ENCODE data around the gene DAAM2. TPM values are rescaled to one million over a fixed set of nuclear protein-coding genes. Genes with fewer than 3 reads are reported as not detected.

DAAM2 gene
- total and polyA plus RNA-seq, 2 experiments from 2014 or later, result 1.8 to 5.6 TPM

- no peak for TF ChIP-seq EZH2 (IDR thresholded peaks at IDR 0.05; ENCODE audit: insufficient read depth, poor library complexity, severe bottlenecking)
- no peak for TF ChIP-seq EZH2phosphoT487 (IDR thresholded peaks at IDR 0.05; ENCODE audit: insufficient read depth, low read depth)
- no peaks in the 10 kb centered on the region for H3K9me3 ChIP-seq (ENCODE audit: low read depth)
- no peak overlapping the region for H3K4me3 ChIP-seq
- in situ Hi-C loops (cut with MboI), result no loop called here
- no peaks in the 10 kb centered on the region for H3K36me3 ChIP-seq (ENCODE audit: low read depth)
- H3K27ac ChIP-seq, result no peak overlapping the region
- no peaks in the 10 kb centered on the region for H4K20me1 ChIP-seq (ENCODE audit: insufficient read depth)
- no peaks in the 10 kb centered on the region for H3K9me2 ChIP-seq (ENCODE audit: insufficient read depth)
- no peak overlapping the region for H3K4me2 ChIP-seq (ENCODE audit: unreplicated experiment)
- no peaks in the 10 kb centered on the region for H3K79me2 ChIP-seq (ENCODE audit: insufficient read depth)
- peaks cover 27% of the 10 kb centered on the region for H3K4me1 ChIP-seq (ENCODE audit: insufficient read depth)
- no peak overlapping the region for H3K9ac ChIP-seq
- H3F3A ChIP-seq (ENCODE audit: insufficient read depth), result peaks cover 6% of the 10 kb centered on the region
- no peaks in the 10 kb centered on the region for H3K27me3 ChIP-seq (replicated peaks; ENCODE audit: insufficient read depth)
- no peak for DNase-seq
- 79 to 81% methylated on average over 11 of the region's 11 CpGs for WGBS, 2 experiments (ENCODE audit: low coverage in 1 of 2, low lambda C conversion rate in 2 of 2, missing lambda C conversion rate in 2 of 2)
- no peak overlapping the region for H2AFZ ChIP-seq
These were observed 9.5 kb downstream of the DAAM2 start for GRCh38 chr6:39801456-39802251.

DNA sequence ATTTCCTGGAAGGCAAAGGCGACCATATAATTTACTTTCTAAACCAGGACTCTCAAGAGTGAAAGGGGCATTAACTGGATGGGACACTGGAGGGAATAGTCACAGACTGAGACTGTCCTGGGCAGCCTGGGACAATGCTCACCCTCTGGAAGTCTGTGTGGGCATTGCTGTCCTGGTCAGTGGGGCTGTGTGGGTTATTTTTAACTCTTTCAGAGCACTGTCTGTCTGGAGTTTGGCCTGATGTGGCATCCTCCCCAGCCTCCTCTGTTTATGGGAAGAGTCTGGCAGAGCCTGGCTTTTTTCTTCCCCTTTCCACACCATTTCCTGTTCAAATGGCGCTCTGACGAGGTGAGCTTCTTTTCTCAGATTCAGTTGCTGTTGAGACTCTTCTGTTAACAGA lies 11.7 kb downstream of the DAAM2 start:
- peaks cover 29% of the 10 kb centered on the region for H3K4me1 ChIP-seq (ENCODE audit: insufficient read depth)

DNA sequence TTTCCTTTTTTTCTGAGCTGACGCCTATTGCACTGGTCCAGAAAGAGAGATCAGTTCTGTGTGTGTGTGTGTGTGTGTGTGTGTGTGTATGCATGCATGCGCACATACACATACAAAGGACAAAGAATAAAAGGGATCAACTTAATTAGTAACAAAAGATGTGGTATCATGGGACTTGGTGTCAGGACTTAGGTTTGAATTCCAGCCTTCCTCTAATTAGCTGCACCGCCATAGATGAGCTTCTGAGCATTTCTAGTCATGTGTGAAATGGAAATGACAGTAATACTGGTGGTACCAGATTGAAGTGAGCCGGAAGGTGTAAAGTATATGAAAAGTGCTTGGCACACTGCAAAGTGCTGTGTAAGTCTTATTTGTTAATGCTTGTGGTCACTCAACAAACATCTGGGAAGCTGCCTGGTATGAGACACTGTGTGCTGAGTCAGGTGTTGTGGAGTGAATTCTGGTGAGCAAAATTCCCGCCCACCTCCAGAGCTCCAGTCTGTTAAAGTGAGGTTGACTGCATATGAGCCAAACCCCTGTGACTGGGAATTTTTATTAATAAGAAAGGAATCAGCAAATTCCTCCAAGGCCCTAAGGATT lies 12.4 kb downstream of the DAAM2 start:
- Histone ChIP-seq H2AFZ (no peak overlapping the region), H3K4me2 (ENCODE audit: unreplicated experiment) (peak overlapping the region; percentile 6), H3K4me3 (no peak overlapping the region), H3K9ac (no peak overlapping the region), H3F3A (ENCODE audit: insufficient read depth) (peaks cover 6% of the 10 kb centered on the region), H3K9me3 (ENCODE audit: low read depth) (no peaks in the 10 kb centered on the region), H3K4me1 (ENCODE audit: insufficient read depth) (peaks cover 29% of the 10 kb centered on the region), H3K27ac (peak overlapping the region; percentile 38; the same call in 1 of the 2 replicates), H3K36me3 (ENCODE audit: low read depth) (no peaks in the 10 kb centered on the region), H3K79me2 (ENCODE audit: insufficient read depth) (no peaks in the 10 kb centered on the region), H4K20me1 (ENCODE audit: insufficient read depth) (no peaks in the 10 kb centered on the region), H3K9me2 (ENCODE audit: insufficient read depth) (no peaks in the 10 kb centered on the region), H3K27me3 (replicated peaks; ENCODE audit: insufficient read depth) (no peaks in the 10 kb centered on the region)
- in situ Hi-C loops (cut with MboI), result no loop called here
- peak; percentile 93 for DNase-seq
- WGBS, 2 experiments (ENCODE audit: low coverage in 1 of 2, low lambda C conversion rate in 2 of 2, missing lambda C conversion rate in 2 of 2), result 64 to 68% methylated on average over 5 of the region's 5 CpGs
- TF ChIP-seq EZH2 (IDR thresholded peaks at IDR 0.05; ENCODE audit: insufficient read depth, poor library complexity, severe bottlenecking) (no peak), EZH2phosphoT487 (IDR thresholded peaks at IDR 0.05; ENCODE audit: insufficient read depth, low read depth) (no peak)

More for the DNA sequence above, 11.7 kb downstream of the DAAM2 start:
- Histone ChIP-seq H3F3A (ENCODE audit: insufficient read depth) (peaks cover 6% of the 10 kb centered on the region), H3K4me3 (no peak overlapping the region), H3K27me3 (replicated peaks; ENCODE audit: insufficient read depth) (no peaks in the 10 kb centered on the region), H3K9me3 (ENCODE audit: low read depth) (no peaks in the 10 kb centered on the region), H3K9me2 (ENCODE audit: insufficient read depth) (no peaks in the 10 kb centered on the region), H3K36me3 (ENCODE audit: low read depth) (no peaks in the 10 kb centered on the region), H2AFZ (no peak overlapping the region), H4K20me1 (ENCODE audit: insufficient read depth) (no peaks in the 10 kb centered on the region), H3K79me2 (ENCODE audit: insufficient read depth) (no peaks in the 10 kb centered on the region), H3K27ac (no peak overlapping the region), H3K4me2 (ENCODE audit: unreplicated experiment) (no peak overlapping the region), H3K9ac (no peak overlapping the region)
- TF ChIP-seq EZH2phosphoT487 (IDR thresholded peaks at IDR 0.05; ENCODE audit: insufficient read depth, low read depth) (no peak), EZH2 (IDR thresholded peaks at IDR 0.05; ENCODE audit: insufficient read depth, poor library complexity, severe bottlenecking) (no peak)
- WGBS, 2 experiments (ENCODE audit: low coverage in 1 of 2, low lambda C conversion rate in 2 of 2, missing lambda C conversion rate in 2 of 2), result 51 to 62% methylated on average over 3 of the region's 3 CpGs
- in situ Hi-C loops (cut with MboI), result no loop called here
- DNase-seq, result no peak

GRCh38 chr6:39806278-39806677 lies 14.1 kb downstream of the DAAM2 start:
- Histone ChIP-seq H3K4me2 (ENCODE audit: unreplicated experiment) (no peak overlapping the region), H3K9ac (no peak overlapping the region), H4K20me1 (ENCODE audit: insufficient read depth) (no peaks in the 10 kb centered on the region), H2AFZ (no peak overlapping the region), H3K79me2 (ENCODE audit: insufficient read depth) (no peaks in the 10 kb centered on the region), H3K9me3 (ENCODE audit: low read depth) (no peaks in the 10 kb centered on the region), H3K27me3 (replicated peaks; ENCODE audit: insufficient read depth) (no peaks in the 10 kb centered on the region), H3K4me1 (ENCODE audit: insufficient read depth) (peaks cover 29% of the 10 kb centered on the region), H3K36me3 (ENCODE audit: low read depth) (no peaks in the 10 kb centered on the region), H3K9me2 (ENCODE audit: insufficient read depth) (no peaks in the 10 kb centered on the region), H3K4me3 (no peak overlapping the region), H3F3A (ENCODE audit: insufficient read depth) (peaks cover 6% of the 10 kb centered on the region), H3K27ac (no peak overlapping the region)
- peak; percentile 32 for DNase-seq
- in situ Hi-C loops (cut with MboI), result no loop called here
- no peak for TF ChIP-seq EZH2phosphoT487 (IDR thresholded peaks at IDR 0.05; ENCODE audit: insufficient read depth, low read depth)
- no peak for TF ChIP-seq EZH2 (IDR thresholded peaks at IDR 0.05; ENCODE audit: insufficient read depth, poor library complexity, severe bottlenecking)
- 38 to 58% methylated on average over 1 of the region's 1 CpG for WGBS, 2 experiments (ENCODE audit: low coverage in 1 of 2, low lambda C conversion rate in 2 of 2, missing lambda C conversion rate in 2 of 2)

Measured in GM23248 (cell line).